ENCODE data around the gene ABCA3.
A peak's percentile ranks its signal among the peaks of the same experiment; 100 is the strongest.
"Not testable (repeated sequence)": the region's sequence is repeated elsewhere in the genome, so short reads cannot be mapped to it uniquely, and the experiment has no call there.

ABCA3 gene

DNA sequence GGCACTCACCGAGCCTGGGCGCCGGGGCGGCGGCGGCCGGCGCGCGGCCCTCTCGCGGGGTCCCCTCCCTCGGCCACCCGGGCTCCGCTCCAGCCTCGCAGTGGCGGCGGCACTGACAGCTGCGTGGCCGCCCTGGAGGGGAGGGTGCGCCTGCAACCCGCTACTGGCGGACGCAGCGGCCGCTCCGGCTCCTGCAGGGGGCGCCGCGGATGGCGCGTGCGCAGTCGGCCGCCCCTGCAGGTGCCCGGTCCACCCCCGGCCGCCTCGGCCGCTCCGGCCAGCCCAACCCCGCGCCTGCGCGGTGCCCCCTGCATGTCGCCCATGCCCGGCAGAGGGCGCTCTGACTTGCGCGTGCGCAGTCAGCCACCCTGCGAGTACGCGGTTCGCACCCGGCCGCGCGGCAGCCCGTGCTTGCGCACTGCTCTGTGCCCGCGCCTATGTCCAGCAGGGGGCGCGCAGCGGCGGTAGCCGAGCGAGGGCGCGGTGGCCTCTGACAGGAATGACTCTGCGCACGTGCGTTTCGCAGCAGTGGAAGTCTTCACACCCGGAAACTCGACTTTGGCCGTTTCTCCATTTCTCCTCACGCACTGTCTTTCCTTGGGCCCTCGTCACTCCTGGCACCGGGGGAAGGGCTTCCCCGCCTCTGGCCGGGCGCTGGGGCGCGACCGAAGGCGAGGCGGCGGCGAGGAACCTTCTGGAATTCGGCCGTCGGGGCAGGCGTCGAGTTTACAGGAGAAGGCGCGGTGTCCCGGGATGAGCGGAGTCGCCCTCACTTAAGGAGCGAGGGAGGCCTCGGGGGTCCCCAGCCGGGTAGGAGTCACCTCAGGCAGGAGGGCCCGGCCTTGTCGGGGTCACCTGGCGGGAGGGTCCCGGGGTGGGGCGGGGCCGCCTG is at the start of gene ABCA3:
TSS of gene ABCA3 (minus strand) at position 165 of the 892 bp plus-strand sequence. CDS start 14,262 bp downstream, outside the sequence.
- FAIRE-seq, result no peak

- no peak for FAIRE-seq
Observed at GRCh38 chr16:2388875-2389433, 48.4 kb upstream of the ABCA3 start.

DNA sequence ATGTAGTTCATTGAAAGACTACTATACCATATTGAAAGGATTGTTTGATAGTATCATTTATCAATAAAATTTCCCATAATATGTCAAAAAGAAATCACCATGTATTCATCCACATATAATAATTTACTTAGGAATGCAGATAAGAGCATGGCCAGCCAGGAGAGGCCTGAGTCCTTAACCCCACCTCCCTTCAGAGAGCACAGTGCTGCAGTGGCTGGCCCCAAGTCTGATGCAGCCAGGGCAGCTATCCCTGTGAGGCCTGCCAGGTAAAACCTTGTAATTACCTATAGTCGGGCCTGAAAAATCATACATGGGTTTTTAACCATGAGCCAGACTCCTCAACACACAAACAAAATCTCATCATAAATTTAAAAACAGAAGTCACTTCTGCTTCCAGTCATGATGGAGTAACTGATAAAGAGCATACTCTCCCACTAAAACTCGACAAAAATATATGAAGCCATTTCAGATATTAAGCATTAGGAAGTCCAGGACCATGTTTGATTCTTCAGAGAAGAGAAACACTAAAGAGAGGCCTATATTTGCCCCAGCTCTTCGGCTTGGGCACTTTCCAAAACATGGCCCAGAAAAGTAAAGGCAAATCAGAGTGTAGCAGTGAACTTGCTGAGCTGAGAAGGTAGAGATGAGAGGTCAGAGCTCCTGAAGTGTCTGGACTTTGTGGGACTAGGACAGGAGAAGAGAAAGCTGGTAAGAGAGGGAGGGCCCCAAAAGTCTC is 47.8 kb upstream of the ABCA3 start:
- no peak for FAIRE-seq

- FAIRE-seq, result no peak
Observed at GRCh38 chr16:2386990-2387389, 46.5 kb upstream of the ABCA3 start.

DNA sequence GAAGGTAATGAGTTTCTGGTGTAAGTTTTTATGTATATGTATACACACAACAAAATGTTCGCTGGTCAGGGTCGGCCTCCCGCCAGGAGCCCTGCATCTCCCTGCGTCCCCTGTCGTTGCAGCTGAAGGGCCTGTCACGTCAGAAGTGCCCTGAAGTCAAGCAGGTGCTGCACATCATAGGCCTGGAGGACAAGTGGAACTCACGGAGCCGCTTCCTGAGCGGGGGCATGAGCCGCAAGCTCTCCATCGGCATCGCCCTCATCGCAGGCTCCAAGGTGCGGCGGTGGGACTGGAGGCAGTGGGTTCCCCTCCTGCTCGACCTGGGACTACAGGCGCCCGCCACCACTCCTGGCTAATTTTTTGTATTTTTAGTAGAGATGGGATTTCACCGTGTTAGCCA is 45.5 kb upstream of the ABCA3 start:
- not testable (repeated sequence) for FAIRE-seq

- FAIRE-seq, result no peak
Observed at GRCh38 chr16:2385190-2385836, 44.8 kb upstream of the ABCA3 start.

GRCh38 chr16:2384426-2384825 is 43.9 kb upstream of the ABCA3 start:
- FAIRE-seq, result no peak

GRCh38 chr16:2383501-2383900 is 43.0 kb upstream of the ABCA3 start:
- no peak for FAIRE-seq

DNA sequence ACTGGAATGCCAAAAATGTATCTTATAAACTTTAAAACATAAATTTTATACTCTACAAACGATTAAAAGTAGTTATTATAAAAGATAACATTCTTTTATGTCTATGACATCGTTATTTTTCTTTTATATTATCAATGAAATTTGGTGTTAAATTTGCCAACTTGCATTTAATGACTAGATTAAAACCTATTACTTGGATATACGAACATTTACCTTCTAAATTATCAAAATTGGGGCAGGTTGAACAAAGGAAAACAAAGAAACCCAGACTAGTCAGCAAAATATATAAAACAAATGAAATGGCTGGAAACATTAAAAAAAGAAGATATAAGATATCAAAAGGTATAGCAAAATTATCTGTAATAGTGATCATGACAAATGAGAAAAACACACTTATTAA is 34.1 kb upstream of the ABCA3 start:
- peak; percentile 34 for FAIRE-seq

DNA sequence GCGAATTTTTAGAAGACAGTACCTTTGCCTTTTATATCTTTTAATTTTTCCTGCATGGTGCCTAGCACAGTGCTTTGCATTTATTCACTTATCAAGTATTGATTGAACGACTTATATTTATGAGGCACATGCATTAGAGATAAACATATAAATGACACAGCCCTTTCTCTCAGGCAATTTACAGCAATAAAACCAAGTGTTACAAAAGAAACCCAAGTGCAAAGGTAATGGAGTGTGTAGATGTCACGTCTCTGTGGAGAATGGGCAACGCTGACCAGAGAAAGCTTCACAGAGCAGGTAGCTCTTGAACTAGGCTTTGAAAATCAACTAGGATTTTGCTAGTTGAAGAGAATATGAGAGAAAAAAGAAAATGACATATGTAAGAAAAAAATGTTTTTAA is 32.6 kb upstream of the ABCA3 start:
- no peak for FAIRE-seq

DNA sequence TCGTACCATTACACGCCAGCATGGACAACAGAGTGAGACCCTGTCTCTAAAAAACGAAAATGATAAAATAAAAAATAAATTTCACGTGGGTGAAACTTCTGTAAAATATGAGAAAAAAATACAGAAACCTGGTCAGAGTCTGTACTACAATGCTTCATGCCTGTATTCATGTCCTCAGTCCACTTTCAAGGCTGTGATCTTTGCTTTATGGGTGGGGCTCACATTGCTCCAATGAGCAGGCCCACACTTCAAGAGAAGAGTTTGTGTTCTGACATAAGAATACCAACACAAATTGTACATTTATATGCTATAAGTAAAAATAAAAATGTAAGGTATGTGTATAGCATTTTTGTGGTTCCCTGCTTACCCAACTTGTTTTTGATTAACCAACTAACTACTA is 32.2 kb upstream of the ABCA3 start:
- FAIRE-seq, result no peak

- FAIRE-seq, result no peak
Observed at GRCh38 chr16:2371421-2371820, 30.9 kb upstream of the ABCA3 start.

- no peak for FAIRE-seq
Observed at GRCh38 chr16:2370721-2371120, 30.2 kb upstream of the ABCA3 start.

- no peak for FAIRE-seq
Observed at GRCh38 chr16:2366660-2367309, 26.3 kb upstream of the ABCA3 start.

DNA sequence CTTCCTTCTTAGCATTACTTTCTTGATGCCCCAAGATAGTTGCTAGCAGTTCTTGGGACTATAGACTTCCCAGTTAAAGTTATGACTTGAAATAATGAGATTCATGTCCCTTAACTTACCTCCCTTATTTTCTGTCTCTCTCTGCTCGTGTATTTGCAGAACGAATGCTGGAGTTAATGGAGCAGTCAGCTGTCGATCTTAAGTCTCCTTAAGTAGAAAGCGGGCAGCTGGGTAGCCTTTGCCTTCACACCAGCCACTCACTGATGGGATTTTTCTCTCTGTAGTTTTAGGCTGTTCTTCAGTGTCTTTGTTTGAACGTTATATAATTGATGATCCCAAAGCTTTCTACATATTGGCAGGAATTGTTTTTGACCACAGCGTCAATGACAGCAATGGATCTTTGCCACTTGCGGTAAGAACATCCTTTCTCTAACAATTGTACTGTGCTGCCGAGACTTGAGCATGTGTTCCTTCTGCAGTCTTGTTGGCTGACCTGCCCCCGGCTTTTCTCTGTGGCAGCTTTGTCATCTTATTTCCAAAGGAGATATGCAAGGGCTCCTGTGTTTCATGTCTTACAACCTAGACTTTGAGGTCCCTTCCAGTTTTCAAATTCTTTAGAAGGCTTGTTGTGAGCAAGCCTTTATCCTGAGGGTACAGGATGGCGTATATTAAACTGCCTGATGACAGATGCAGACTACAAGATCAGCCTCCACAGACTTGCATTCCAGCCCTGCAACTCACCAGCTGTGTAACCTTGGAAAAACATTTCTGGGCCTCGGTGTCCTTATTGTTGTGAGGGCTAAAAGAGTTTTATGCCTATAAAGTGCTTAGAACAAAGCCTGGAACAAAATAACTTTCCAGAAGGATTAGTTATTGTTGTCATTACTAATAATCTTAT is 25.1 kb upstream of the ABCA3 start:
- FAIRE-seq, result no peak

GRCh38 chr16:2364638-2365210 is 24.2 kb upstream of the ABCA3 start:
- FAIRE-seq, result no peak

DNA sequence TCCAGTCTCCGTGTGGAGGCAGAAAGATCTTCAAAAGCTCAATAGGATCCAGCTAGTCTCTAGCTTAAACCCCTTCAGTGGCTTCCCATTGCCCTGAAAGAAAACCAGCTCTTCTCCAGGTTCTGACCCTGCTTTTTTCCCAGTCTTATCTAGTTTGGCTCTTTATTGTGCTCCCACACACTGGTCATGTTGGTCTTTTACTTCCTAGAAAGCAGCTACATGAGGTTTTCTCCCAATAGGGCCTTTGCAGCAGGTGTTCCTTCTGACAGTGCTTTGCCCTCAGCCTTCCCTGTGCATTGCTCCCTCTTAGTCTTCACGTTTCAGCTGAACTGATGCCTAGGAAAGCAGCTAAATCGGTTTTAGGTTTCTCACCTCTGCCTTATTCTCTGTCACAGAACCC is 21.7 kb upstream of the ABCA3 start:
- FAIRE-seq, result no peak

GRCh38 chr16:2361129-2361528 is 20.6 kb upstream of the ABCA3 start:
- FAIRE-seq, result no peak

DNA sequence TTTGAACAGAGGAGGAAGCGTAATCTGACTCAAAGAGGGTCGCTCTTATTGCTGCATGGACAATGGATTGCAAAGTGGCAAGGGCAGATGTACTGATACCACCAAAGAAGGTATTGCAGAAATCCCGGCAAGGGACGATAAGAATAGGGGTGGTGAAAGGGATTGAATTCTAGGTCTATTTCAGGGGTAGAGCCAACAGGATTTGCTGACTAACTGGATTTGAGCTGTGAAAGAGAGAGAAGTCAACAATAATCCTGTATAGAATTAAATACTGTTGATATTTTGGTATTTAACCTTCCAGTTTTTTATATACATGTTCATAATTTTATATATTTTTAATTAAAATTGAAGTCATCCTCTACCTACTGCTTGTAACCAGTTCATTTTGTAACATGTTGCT is 19.4 kb upstream of the ABCA3 start:
- FAIRE-seq, result no peak

- FAIRE-seq, result no peak
Observed at GRCh38 chr16:2358811-2359210, 18.3 kb upstream of the ABCA3 start.

- FAIRE-seq, result no peak
Observed at GRCh38 chr16:2357331-2357730, 16.8 kb upstream of the ABCA3 start.

Measured in G401.6 (cell line).